ENCODE data around the gene CEP192. TPM values are rescaled to one million over a fixed set of nuclear protein-coding genes. Genes with fewer than 3 reads are reported as not detected.

The CEP192 gene
- total and polyA plus RNA-seq, 4 donors: 2.5 to 32.4 (median 10.9) TPM

DNA sequence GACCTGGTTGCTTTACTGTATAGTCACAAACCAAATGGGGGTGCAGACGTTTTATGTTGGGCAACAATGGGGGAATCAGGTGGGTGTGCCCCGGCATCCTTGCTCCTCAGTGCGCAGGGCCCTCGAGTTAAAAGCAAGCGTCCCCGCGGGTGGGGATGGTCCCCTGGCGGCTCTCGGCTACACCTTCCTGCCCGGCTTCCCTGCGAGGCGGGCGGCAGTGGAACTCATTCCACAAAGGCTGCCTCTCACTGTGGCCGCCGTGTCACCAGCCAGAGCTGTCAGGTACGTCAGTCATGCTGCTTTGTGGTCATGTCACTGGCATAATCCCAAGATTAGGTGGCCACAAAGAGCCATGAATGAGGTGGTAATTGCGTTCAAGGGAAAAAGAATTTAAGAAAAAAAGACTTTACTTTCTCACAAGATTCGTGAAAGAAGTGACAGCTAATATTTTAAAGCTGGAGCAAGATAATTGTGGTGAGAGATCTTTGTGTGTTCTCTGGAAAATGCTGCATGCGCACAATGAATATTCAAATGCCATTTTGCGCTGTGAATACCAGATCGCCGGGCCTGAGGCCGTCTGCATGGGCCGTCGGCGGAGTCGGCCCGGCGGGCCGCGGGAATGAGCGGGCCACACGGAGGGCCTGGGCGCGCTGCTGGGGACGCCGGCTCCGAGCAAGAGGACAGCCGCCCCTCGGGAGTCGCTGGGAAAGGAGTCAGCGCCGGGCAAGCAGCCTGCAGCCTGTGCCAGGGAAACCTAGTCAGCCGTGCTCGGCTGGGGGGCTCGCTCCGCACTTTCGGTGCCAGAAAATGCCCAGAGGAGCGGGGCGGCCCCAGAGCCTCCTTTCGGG is 145.1 kb downstream of the CEP192 start:
- Histone ChIP-seq H3K27ac (ENCODE audit: low read depth in 1 of 2, low read length in 2 of 2) (peak overlapping the region; percentile 97 to 99), H3K9ac (ENCODE audit: low read depth in 1 of 2, low read length in 2 of 2) (peak overlapping the region; percentile 85 to 96)
- no peak for DNase-seq (ENCODE audit: low spot score)

GRCh38 chr18:13136904-13137669 is 145.9 kb downstream of the CEP192 start:
- Histone ChIP-seq H3K27me3 (ENCODE audit: control insufficient read depth in 4 of 4, insufficient read depth in 4 of 4, low read length in 3 of 4) (no peaks in the 10 kb centered on the region), H3K9ac (ENCODE audit: low read depth in 1 of 2, low read length in 2 of 2) (peak overlapping the region; percentile 85 to 96), H3K27ac (ENCODE audit: low read depth in 1 of 2, low read length in 2 of 2) (peak overlapping the region; percentile 97 to 99), H3K4me1 (ENCODE audit: control insufficient read depth in 4 of 4, insufficient read depth in 4 of 4, low read length in 3 of 4) (peaks cover 3 to 24% (median 11%) of the 10 kb centered on the region in 4 donors), H3K36me3 (ENCODE audit: control insufficient read depth in 4 of 4, insufficient read depth in 3 of 4, low read depth in 1 of 4, low read length in 3 of 4) (no peaks in the 10 kb centered on the region), H3K9me3 (ENCODE audit: control insufficient read depth in 4 of 4, low read length in 3 of 4) (no peaks in the 10 kb centered on the region), H3K4me3 (ENCODE audit: low read depth in 1 of 3, low read length in 3 of 3) (peak overlapping the region; percentile 39 to 82 (median 71))
- under 1% methylated on average over 74 of the region's 74 CpGs for WGBS
- TF ChIP-seq HNF4A (conservative IDR thresholded peaks at IDR 0.05) (no peak), GABPA (IDR thresholded peaks at IDR 0.05 in 1 of 2, conservative IDR thresholded peaks at IDR 0.05 in 1 of 2) (no peak), FOXA1 (IDR thresholded peaks at IDR 0.05) (no peak), ATF3 (IDR thresholded peaks at IDR 0.05) (no peak), JUND (IDR thresholded peaks at IDR 0.05) (no peak), NR2F2 (IDR thresholded peaks at IDR 0.05) (no peak), MAX (IDR thresholded peaks at IDR 0.05) (no peak), EGR1 (IDR thresholded peaks at IDR 0.05; ENCODE audit: low read depth in 2 of 2) (no peak)
- DNase-seq (ENCODE audit: low spot score): peak; percentile 53

More for the DNA sequence above, 145.1 kb downstream of the CEP192 start:
- TF ChIP-seq ATF3 (IDR thresholded peaks at IDR 0.05) (no peak), GABPA (IDR thresholded peaks at IDR 0.05 in 1 of 2, conservative IDR thresholded peaks at IDR 0.05 in 1 of 2) (no peak), EGR1 (IDR thresholded peaks at IDR 0.05; ENCODE audit: low read depth in 2 of 2) (no peak), ZBTB33 (IDR thresholded peaks at IDR 0.05) (no peak), SP1 (IDR thresholded peaks at IDR 0.05) (no peak)
- TF ChIP-seq, protein P1, sequence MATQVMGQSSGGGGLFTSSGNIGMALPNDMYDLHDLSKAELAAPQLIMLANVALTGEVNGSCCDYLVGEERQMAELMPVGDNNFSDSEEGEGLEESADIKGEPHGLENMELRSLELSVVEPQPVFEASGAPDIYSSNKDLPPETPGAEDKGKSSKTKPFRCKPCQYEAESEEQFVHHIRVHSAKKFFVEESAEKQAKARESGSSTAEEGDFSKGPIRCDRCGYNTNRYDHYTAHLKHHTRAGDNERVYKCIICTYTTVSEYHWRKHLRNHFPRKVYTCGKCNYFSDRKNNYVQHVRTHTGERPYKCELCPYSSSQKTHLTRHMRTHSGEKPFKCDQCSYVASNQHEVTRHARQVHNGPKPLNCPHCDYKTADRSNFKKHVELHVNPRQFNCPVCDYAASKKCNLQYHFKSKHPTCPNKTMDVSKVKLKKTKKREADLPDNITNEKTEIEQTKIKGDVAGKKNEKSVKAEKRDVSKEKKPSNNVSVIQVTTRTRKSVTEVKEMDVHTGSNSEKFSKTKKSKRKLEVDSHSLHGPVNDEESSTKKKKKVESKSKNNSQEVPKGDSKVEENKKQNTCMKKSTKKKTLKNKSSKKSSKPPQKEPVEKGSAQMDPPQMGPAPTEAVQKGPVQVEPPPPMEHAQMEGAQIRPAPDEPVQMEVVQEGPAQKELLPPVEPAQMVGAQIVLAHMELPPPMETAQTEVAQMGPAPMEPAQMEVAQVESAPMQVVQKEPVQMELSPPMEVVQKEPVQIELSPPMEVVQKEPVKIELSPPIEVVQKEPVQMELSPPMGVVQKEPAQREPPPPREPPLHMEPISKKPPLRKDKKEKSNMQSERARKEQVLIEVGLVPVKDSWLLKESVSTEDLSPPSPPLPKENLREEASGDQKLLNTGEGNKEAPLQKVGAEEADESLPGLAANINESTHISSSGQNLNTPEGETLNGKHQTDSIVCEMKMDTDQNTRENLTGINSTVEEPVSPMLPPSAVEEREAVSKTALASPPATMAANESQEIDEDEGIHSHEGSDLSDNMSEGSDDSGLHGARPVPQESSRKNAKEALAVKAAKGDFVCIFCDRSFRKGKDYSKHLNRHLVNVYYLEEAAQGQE (IDR thresholded peaks at IDR 0.05): no peak
- peaks cover 3 to 24% (median 11%) of the 10 kb centered on the region in 4 donors for H3K4me1 ChIP-seq (ENCODE audit: control insufficient read depth in 4 of 4, insufficient read depth in 4 of 4, low read length in 3 of 4)
- no peaks in the 10 kb centered on the region for H3K27me3 ChIP-seq (ENCODE audit: control insufficient read depth in 4 of 4, insufficient read depth in 4 of 4, low read length in 3 of 4)
- H3K36me3 ChIP-seq (ENCODE audit: control insufficient read depth in 4 of 4, insufficient read depth in 3 of 4, low read depth in 1 of 4, low read length in 3 of 4): no peaks in the 10 kb centered on the region
- no peaks in the 10 kb centered on the region for H3K9me3 ChIP-seq (ENCODE audit: control insufficient read depth in 4 of 4, low read length in 3 of 4)
- peak overlapping the region; percentile 39 to 82 (median 71) for H3K4me3 ChIP-seq (ENCODE audit: low read depth in 1 of 3, low read length in 3 of 3)
- WGBS: 23% methylated on average over 51 of the region's 51 CpGs

All from liver (tissue), 9 donors.